Adrenal gland (tissue), 5 donors: ENCODE data around the gene TRPV2.
"Not testable (repeated sequence)": the region's sequence is repeated elsewhere in the genome, so short reads cannot be mapped to it uniquely, and the experiment has no call there.

ENCODE experiments used
- CTCF ChIP-seq, 6 experiments: fragments of 450-650 bp in 4 of 6; fragments of 200-600 bp in 2 of 6; sonication (generic) in 1 of 6; IDR thresholded peaks; 1 replicate in 5 of 6; 2 replicates in 1 of 6; pipeline versions ENCODE4 v1.5.1 to v1.8.0; 2016 to 2021; ENCODE audit warnings: antibody characterized with exemption in 6 of 6, mild to moderate bottlenecking in 2 of 6, moderate library complexity in 1 of 6
- POLR2A ChIP-seq, 2 donors: fragments of 450-650 bp; IDR thresholded peaks; one replicate each; pipeline ENCODE4 v1.6.1; 2017; ENCODE audit warnings: antibody characterized with exemption in 2 of 2, mild to moderate bottlenecking in 2 of 2, moderate library complexity in 1 of 2
- donor health status: DM: no; HTN: no; CAD: no.

- not testable (repeated sequence) for TF ChIP-seq CTCF, POLR2A (IDR thresholded peaks at IDR 0.05)
Measured at GRCh38 chr17:16392491-16392890, 22.9 kb upstream of the TRPV2 start.
